Nephron progenitor cell (in vitro differentiated cells): ENCODE data around the gene PRKCQ.

ENCODE experiments used
- DNase-seq: peaks from one replicate; pipeline ENCODE4 v3.0.0; 2021
- H3K27ac Mint-ChIP-seq: 2 replicates; pipeline ENCODE4 v1.8.0; 2021; ENCODE audit warnings: mild to moderate bottlenecking, moderate library complexity, mixed read lengths
- H3K27me3 Mint-ChIP-seq: 2 replicates; pipeline ENCODE4 v1.8.0; 2021; ENCODE audit warnings: mild to moderate bottlenecking, low read depth, mixed read lengths; ENCODE audit not compliant: poor library complexity
- H3K36me3 Mint-ChIP-seq: 2 replicates; pipeline ENCODE4 v1.8.0; 2021; ENCODE audit warnings: low read depth, mixed read lengths
- H3K4me1 Mint-ChIP-seq: 2 replicates; pipeline ENCODE4 v1.8.0; 2021; ENCODE audit warnings: mixed read lengths
- H3K4me3 Mint-ChIP-seq: 2 replicates; pipeline ENCODE4 v1.8.0; 2021; ENCODE audit warnings: mild to moderate bottlenecking, moderate library complexity, mixed read lengths
- H3K9me3 Mint-ChIP-seq: 2 replicates; pipeline ENCODE4 v1.8.0; 2021; ENCODE audit warnings: mild to moderate bottlenecking, moderate library complexity, mixed read lengths
- CTCF ChIP-seq: fragments of 200-600 bp; sonication (generic); IDR thresholded peaks from 2 replicates; pipeline ENCODE4 v1.5.0; 2021; ENCODE audit warnings: antibody characterized with exemption

Gene PRKCQ

DNA sequence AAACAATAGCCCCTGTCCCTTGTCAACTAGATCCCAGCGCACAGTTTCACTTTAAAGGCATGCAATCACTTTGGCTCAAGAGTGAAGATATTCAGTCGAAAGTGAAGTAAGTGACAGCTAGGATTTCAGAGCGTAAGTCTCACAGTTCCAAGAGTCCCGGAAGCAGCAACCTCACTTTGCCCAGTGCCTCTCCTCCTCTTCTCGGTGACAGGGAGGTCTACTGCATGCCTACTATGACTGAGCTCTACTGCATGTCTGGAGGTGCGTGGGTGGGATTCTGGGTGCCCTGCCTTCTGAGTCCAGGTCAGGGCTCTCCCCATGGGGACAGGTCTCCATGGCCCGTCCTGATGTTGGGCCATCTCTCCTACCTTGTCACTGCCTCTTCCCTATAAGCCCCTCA is 17.0 kb downstream of the PRKCQ start:
- DNase-seq: no peak
- no peaks in the 10 kb centered on the region for H3K9me3 Mint-ChIP-seq
- H3K4me1 Mint-ChIP-seq: peaks cover 18% of the 10 kb centered on the region
- H3K27ac Mint-ChIP-seq: no peak overlapping the region
- no peaks in the 10 kb centered on the region for H3K27me3 Mint-ChIP-seq
- TF ChIP-seq CTCF: no peak
- no peak overlapping the region for H3K4me3 Mint-ChIP-seq
- no peaks in the 10 kb centered on the region for H3K36me3 Mint-ChIP-seq

DNA sequence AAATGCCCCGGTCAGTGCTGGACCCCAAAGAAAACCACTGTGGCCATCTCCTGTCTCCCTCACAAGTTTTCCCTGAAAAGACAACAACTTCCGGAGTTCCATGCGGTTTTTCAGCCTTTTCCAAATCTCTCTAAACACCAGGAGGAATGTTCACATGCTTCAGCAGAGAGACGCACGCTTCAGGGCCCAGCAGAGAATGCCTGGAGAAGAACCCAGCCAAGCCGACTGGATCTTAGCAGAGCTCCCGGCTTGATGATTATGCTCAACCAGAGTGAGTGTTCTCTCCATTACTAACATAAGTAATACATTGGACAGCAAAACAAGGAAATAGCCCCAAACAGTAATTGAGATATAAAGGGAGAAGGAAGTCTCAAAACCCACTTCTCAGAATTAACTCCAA is 17.9 kb downstream of the PRKCQ start:
- no peak for DNase-seq
- Mint-ChIP-seq H3K27ac (no peak overlapping the region), H3K4me1 (peaks cover 12% of the 10 kb centered on the region), H3K4me3 (no peak overlapping the region), H3K9me3 (no peaks in the 10 kb centered on the region), H3K27me3 (no peaks in the 10 kb centered on the region), H3K36me3 (no peaks in the 10 kb centered on the region)
- TF ChIP-seq CTCF: no peak

DNA sequence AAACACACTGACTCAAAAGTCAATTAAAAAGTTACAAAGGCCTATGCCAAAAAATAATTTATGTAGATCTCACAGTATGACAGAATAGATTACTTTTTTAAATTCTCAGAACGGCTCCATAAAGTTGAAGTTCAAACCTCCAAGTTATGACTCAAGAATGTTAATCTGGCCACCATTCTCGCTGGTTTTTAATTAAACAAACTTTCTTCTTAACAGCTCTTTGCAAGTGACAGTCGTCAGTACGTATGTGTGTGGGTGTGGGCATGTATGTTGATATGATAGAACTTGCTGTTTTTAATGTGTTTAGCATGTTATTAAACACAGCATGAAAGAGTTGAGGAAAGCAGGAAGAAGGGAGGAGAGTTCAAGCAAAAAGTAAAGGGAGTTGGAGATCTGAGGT is 18.5 kb downstream of the PRKCQ start:
- Mint-ChIP-seq H3K36me3 (no peaks in the 10 kb centered on the region), H3K4me3 (no peak overlapping the region), H3K27ac (no peak overlapping the region), H3K27me3 (no peaks in the 10 kb centered on the region), H3K4me1 (peaks cover 12% of the 10 kb centered on the region), H3K9me3 (no peaks in the 10 kb centered on the region)
- DNase-seq: no peak
- TF ChIP-seq CTCF: no peak

GRCh38 chr10:6558759-6559461 is 21.2 kb downstream of the PRKCQ start:
- Mint-ChIP-seq H3K9me3 (no peaks in the 10 kb centered on the region), H3K4me3 (no peak overlapping the region), H3K4me1 (peaks cover 10% of the 10 kb centered on the region), H3K27ac (no peak overlapping the region), H3K36me3 (no peaks in the 10 kb centered on the region), H3K27me3 (no peaks in the 10 kb centered on the region)
- TF ChIP-seq CTCF: no peak
- no peak for DNase-seq

GRCh38 chr10:6558272-6558671 is 21.8 kb downstream of the PRKCQ start:
- no peaks in the 10 kb centered on the region for H3K36me3 Mint-ChIP-seq
- H3K4me3 Mint-ChIP-seq: no peak overlapping the region
- no peak overlapping the region for H3K27ac Mint-ChIP-seq
- no peaks in the 10 kb centered on the region for H3K9me3 Mint-ChIP-seq
- H3K27me3 Mint-ChIP-seq: no peaks in the 10 kb centered on the region
- no peak for DNase-seq
- TF ChIP-seq CTCF: no peak
- H3K4me1 Mint-ChIP-seq: peaks cover 4% of the 10 kb centered on the region

DNA sequence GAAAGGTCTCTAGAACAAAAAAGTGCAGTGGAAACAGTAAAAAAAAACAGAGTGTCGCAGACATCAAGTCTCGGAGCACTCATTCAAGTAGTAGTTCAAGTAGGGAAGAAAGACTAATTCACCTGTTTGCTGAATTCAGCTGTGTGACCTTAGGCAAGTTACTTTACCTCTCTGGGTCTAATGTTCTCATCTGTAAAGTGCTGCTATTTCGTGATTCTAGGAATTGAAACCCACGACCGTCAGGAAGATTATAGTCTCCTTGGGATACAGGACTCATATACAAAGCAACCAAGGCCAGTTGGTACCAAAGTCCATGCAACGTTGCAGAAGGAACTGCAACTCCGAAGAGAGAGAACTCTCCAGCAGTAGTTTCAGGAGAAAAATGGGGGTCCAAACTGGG is 26.1 kb downstream of the PRKCQ start:
- Mint-ChIP-seq H3K36me3 (peaks cover 4% of the 10 kb centered on the region), H3K27ac (no peak overlapping the region), H3K27me3 (no peaks in the 10 kb centered on the region), H3K4me3 (no peak overlapping the region), H3K9me3 (no peaks in the 10 kb centered on the region), H3K4me1 (no peaks in the 10 kb centered on the region)
- DNase-seq: no peak
- TF ChIP-seq CTCF: no peak
